ENCODE results near the gene LIN7B.

Gene LIN7B

DNA sequence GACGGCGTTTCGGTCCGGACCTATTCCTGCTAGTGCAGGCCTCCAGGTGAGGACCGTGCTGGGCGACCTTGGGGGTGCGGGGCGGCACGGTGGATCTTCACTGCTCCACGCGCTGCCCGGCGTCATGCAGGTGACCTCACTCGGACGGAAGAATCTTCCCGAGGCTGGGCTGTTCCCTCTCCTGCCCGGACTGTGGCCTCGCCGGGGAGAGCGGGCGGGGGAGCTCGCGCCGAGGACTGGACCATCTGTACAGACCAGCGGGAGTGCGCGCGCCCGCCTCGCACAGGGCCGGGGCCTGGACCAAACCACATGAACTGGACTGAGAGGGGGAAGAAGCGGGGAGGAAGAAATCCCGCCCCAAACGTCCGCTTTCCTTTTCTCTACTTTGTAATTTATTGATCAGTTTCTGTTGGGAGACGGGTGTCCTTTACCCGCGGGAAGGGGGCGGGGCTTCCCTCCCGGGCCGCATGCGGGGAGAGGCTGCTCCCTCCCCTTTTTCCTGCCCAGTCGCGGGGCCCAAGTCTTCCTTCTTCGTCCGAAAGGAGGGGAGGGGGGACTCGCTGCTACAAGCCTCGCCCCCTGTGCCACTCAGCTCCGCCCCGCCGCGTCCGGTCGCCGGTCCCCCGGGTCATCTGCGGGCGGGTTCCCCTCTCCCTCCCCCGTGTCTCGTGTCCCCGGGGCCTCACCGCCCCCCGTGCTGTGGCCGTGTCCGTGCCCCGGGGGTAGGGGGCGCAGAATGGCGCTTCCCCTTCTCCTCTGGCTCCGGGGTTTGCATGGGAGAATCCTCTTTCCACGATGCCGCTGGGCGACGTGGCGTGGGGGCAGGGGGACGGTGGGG is 36.2 kb downstream of the LIN7B start (continued):
- TF ChIP-seq ZNF2 (tag by site-specific recombination; IDR thresholded peaks at IDR 0.05) (peak; percentile 72; the same call in 1 of the 2 replicates), ZNF350 (tag by site-specific recombination; IDR thresholded peaks at IDR 0.05) (no peak), ZNF707 (tag by site-specific recombination; IDR thresholded peaks at IDR 0.05) (no peak), GLI2 (tag by site-specific recombination; IDR thresholded peaks at IDR 0.05; ENCODE audit: borderline replicate concordance, low read depth) (no peak), WT1 (tag by site-specific recombination; IDR thresholded peaks at IDR 0.05) (no peak; the same call in 1 of the 2 replicates), ZNF677 (tag by site-specific recombination; IDR thresholded peaks at IDR 0.05) (no peak), ZBTB21 (tag by site-specific recombination; IDR thresholded peaks at IDR 0.05) (no peak; the same call in 1 of the 2 replicates), ZNF248 (tag by site-specific recombination; IDR thresholded peaks at IDR 0.05) (no peak), ZNF146 (tag by site-specific recombination; IDR thresholded peaks at IDR 0.05) (no peak), ZNF837 (tag by site-specific recombination; IDR thresholded peaks at IDR 0.05) (0 out of 2 replicates have a peak, but pooled peaks have one; percentile 54), ZNF16 (tag by site-specific recombination; IDR thresholded peaks at IDR 0.05; ENCODE audit: low read depth) (no peak), ZSCAN30 (tag by site-specific recombination; IDR thresholded peaks at IDR 0.05) (peak; percentile 71; the same call in 1 of the 2 replicates), ZNF132 (tag by site-specific recombination; IDR thresholded peaks at IDR 0.05; ENCODE audit: borderline replicate concordance) (no peak), ZNF175 (tag by site-specific recombination; IDR thresholded peaks at IDR 0.05) (no peak), ZFP37 (tag by site-specific recombination; IDR thresholded peaks at IDR 0.05) (no peak), ZFP41 (tag by site-specific recombination; IDR thresholded peaks at IDR 0.05; ENCODE audit: borderline replicate concordance) (no peak), EGR2 (tag by site-specific recombination; IDR thresholded peaks at IDR 0.05; ENCODE audit: low read depth) (peak; percentile 29; the same call in 1 of the 2 replicates), ZNF610 (tag by site-specific recombination; IDR thresholded peaks at IDR 0.05; ENCODE audit: borderline replicate concordance) (peak; percentile 61; the same call in 1 of the 2 replicates), ZNF341 (tag by site-specific recombination; IDR thresholded peaks at IDR 0.05; ENCODE audit: low read depth) (peak; percentile 85), ZXDB (tag by site-specific recombination; IDR thresholded peaks at IDR 0.05) (peak; percentile 67; the same call in 1 of the 2 replicates), SP7 (tag by site-specific recombination; IDR thresholded peaks at IDR 0.05) (peak; percentile 75; the same call in 1 of the 2 replicates), ZNF558 (tag by site-specific recombination; IDR thresholded peaks at IDR 0.05) (no peak), ZNF239 (tag by site-specific recombination; IDR thresholded peaks at IDR 0.05) (0 out of 2 replicates have a peak, but pooled peaks have one; percentile 1), FEZF1 (tag by site-specific recombination; IDR thresholded peaks at IDR 0.05) (no peak), ZNF335 (tag by site-specific recombination; conservative IDR thresholded peaks at IDR 0.05) (peak; percentile 86), ZNF221 (tag by site-specific recombination; IDR thresholded peaks at IDR 0.05; ENCODE audit: borderline replicate concordance) (no peak), ZNF114 (tag by site-specific recombination; IDR thresholded peaks at IDR 0.05) (no peak), IKZF3 (tag by site-specific recombination; IDR thresholded peaks at IDR 0.05) (peak; percentile 25; the same call in 1 of the 2 replicates), TCF7L2 (IDR thresholded peaks at IDR 0.05; ENCODE audit: borderline replicate concordance, low read depth, low read length) (0 out of 2 replicates have a peak, but pooled peaks have one; percentile 11), ZNF394 (tag by site-specific recombination; IDR thresholded peaks at IDR 0.05; ENCODE audit: borderline replicate concordance) (peak; percentile 55; the same call in 1 of the 2 replicates), OSR2 (tag by site-specific recombination; IDR thresholded peaks at IDR 0.05) (no peak), GFI1B (tag by site-specific recombination; IDR thresholded peaks at IDR 0.05) (no peak), HOXD13 (CRISPR knock-in tag; IDR thresholded peaks at IDR 0.05; ENCODE audit: borderline replicate concordance) (no peak)
- TF ChIP-seq, protein P1, sequence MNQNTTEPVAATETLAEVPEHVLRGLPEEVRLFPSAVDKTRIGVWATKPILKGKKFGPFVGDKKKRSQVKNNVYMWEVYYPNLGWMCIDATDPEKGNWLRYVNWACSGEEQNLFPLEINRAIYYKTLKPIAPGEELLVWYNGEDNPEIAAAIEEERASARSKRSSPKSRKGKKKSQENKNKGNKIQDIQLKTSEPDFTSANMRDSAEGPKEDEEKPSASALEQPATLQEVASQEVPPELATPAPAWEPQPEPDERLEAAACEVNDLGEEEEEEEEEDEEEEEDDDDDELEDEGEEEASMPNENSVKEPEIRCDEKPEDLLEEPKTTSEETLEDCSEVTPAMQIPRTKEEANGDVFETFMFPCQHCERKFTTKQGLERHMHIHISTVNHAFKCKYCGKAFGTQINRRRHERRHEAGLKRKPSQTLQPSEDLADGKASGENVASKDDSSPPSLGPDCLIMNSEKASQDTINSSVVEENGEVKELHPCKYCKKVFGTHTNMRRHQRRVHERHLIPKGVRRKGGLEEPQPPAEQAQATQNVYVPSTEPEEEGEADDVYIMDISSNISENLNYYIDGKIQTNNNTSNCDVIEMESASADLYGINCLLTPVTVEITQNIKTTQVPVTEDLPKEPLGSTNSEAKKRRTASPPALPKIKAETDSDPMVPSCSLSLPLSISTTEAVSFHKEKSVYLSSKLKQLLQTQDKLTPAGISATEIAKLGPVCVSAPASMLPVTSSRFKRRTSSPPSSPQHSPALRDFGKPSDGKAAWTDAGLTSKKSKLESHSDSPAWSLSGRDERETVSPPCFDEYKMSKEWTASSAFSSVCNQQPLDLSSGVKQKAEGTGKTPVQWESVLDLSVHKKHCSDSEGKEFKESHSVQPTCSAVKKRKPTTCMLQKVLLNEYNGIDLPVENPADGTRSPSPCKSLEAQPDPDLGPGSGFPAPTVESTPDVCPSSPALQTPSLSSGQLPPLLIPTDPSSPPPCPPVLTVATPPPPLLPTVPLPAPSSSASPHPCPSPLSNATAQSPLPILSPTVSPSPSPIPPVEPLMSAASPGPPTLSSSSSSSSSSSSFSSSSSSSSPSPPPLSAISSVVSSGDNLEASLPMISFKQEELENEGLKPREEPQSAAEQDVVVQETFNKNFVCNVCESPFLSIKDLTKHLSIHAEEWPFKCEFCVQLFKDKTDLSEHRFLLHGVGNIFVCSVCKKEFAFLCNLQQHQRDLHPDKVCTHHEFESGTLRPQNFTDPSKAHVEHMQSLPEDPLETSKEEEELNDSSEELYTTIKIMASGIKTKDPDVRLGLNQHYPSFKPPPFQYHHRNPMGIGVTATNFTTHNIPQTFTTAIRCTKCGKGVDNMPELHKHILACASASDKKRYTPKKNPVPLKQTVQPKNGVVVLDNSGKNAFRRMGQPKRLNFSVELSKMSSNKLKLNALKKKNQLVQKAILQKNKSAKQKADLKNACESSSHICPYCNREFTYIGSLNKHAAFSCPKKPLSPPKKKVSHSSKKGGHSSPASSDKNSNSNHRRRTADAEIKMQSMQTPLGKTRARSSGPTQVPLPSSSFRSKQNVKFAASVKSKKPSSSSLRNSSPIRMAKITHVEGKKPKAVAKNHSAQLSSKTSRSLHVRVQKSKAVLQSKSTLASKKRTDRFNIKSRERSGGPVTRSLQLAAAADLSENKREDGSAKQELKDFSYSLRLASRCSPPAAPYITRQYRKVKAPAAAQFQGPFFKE (tag by site-specific recombination; IDR thresholded peaks at IDR 0.05; ENCODE audit: borderline replicate concordance) = no peak
- TF ChIP-seq, protein P2, sequence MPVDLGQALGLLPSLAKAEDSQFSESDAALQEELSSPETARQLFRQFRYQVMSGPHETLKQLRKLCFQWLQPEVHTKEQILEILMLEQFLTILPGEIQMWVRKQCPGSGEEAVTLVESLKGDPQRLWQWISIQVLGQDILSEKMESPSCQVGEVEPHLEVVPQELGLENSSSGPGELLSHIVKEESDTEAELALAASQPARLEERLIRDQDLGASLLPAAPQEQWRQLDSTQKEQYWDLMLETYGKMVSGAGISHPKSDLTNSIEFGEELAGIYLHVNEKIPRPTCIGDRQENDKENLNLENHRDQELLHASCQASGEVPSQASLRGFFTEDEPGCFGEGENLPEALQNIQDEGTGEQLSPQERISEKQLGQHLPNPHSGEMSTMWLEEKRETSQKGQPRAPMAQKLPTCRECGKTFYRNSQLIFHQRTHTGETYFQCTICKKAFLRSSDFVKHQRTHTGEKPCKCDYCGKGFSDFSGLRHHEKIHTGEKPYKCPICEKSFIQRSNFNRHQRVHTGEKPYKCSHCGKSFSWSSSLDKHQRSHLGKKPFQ (tag by site-specific recombination; IDR thresholded peaks at IDR 0.05) = no peak

Data from HEK293 (cell line).